A549 (cell line): ENCODE data around the gene RCBTB2.

Experiments
- CHD4 ChIP-seq: fragments of 200-600 bp; sonication (generic); IDR thresholded peaks from 2 replicates; pipeline ENCODE4 v1.6.1; 2016; ENCODE audit warnings: antibody characterized with exemption, mild to moderate bottlenecking, borderline replicate concordance
- HDAC2 ChIP-seq: fragments of 200-600 bp; sonication (generic); IDR thresholded peaks from 2 replicates; pipeline ENCODE4 v1.6.1; 2016
- HOXA7 ChIP-seq: fragments of 250-450 bp; sonication (Bioruptor Pico); IDR thresholded peaks from 2 replicates; pipeline ENCODE4 v1.5.0; 2020; ENCODE audit warnings: mild to moderate bottlenecking, moderate library complexity
- NR3C1 ChIP-seq: fragments of >200 bp; sonication (Bioruptor Twin); formaldehyde crosslinking; IDR thresholded peaks from 3 replicates; pipeline ENCODE4 v1.6.1; 2017
- POLR2A ChIP-seq: IDR thresholded peaks from 2 replicates; pipeline ENCODE4 v1.6.1; 2012; ENCODE audit warnings: mild to moderate bottlenecking, low read length
- USF2 ChIP-seq: fragments of 450-650 bp; IDR thresholded peaks from 2 replicates; pipeline ENCODE4 v1.6.1; 2014; ENCODE audit warnings: antibody characterized with exemption
- ZC3H11A ChIP-seq: fragments of 450-650 bp; IDR thresholded peaks from 2 replicates; pipeline ENCODE4 v1.6.1; 2014; ENCODE audit warnings: antibody characterized with exemption, mild to moderate bottlenecking
- ZSCAN20 ChIP-seq: fragments of 250-450 bp; sonication (Bioruptor Pico); IDR thresholded peaks from 2 replicates; pipeline ENCODE4 v1.8.0; 2022; ENCODE audit warnings: mild to moderate bottlenecking, moderate library complexity
- TF ChIP-seq, protein P1 (sequence below): fragments of >200 bp; sonication (Bioruptor Twin); formaldehyde crosslinking; IDR thresholded peaks from 3 replicates; pipeline ENCODE4 v1.5.1; 2016
- TF ChIP-seq, protein P2 (sequence below): fragments of 150-350 bp; IDR thresholded peaks from 2 replicates; pipeline ENCODE4 v1.6.1; 2014; ENCODE audit warnings: low read depth, mild to moderate bottlenecking, low read length

DNA sequence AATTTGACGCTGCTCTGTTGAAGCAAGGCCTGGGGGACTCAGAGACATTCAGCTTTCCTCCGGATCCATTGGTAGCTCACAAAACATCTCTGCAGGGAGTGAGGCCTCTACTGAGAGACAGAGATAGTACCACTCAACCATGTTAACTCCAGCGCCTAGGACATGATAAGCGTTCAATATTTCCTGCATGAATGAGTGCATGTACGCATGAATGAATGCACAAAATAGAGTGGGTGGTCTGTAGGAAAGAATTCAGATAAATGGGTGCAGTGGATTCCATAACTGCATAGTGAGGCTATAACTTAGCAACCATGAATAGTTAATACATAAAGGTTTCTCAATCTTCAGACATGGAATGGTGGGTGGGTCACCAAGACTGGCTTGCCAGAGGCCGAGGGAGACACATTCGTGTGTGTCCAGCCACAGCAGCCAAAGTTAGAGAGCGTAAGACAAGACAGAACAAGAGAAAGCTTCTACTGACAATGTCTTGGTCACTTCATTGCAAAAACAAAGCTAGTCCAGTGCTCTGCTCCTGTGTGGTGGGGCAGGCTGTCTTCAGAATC, 36.3 kb upstream of the RCBTB2 start:
- TF ChIP-seq, protein P1, sequence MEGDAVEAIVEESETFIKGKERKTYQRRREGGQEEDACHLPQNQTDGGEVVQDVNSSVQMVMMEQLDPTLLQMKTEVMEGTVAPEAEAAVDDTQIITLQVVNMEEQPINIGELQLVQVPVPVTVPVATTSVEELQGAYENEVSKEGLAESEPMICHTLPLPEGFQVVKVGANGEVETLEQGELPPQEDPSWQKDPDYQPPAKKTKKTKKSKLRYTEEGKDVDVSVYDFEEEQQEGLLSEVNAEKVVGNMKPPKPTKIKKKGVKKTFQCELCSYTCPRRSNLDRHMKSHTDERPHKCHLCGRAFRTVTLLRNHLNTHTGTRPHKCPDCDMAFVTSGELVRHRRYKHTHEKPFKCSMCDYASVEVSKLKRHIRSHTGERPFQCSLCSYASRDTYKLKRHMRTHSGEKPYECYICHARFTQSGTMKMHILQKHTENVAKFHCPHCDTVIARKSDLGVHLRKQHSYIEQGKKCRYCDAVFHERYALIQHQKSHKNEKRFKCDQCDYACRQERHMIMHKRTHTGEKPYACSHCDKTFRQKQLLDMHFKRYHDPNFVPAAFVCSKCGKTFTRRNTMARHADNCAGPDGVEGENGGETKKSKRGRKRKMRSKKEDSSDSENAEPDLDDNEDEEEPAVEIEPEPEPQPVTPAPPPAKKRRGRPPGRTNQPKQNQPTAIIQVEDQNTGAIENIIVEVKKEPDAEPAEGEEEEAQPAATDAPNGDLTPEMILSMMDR: no peak
- TF ChIP-seq HDAC2 (no peak), ZC3H11A (no peak), HOXA7 (no peak), ZSCAN20 (no peak), POLR2A (no peak), NR3C1 (no peak), CHD4 (no peak), USF2 (no peak)
- TF ChIP-seq, protein P2, sequence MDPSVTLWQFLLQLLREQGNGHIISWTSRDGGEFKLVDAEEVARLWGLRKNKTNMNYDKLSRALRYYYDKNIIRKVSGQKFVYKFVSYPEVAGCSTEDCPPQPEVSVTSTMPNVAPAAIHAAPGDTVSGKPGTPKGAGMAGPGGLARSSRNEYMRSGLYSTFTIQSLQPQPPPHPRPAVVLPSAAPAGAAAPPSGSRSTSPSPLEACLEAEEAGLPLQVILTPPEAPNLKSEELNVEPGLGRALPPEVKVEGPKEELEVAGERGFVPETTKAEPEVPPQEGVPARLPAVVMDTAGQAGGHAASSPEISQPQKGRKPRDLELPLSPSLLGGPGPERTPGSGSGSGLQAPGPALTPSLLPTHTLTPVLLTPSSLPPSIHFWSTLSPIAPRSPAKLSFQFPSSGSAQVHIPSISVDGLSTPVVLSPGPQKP: no peak
